Measurements from ENCODE around the gene ENPP1. TPM values are rescaled to one million over a fixed set of nuclear protein-coding genes. Genes with fewer than 3 reads are reported as not detected.

Gene ENPP1
- polyA plus RNA-seq, 1 of the 3 experiments (the other 2 are of a cell fraction) = not detected

DNA sequence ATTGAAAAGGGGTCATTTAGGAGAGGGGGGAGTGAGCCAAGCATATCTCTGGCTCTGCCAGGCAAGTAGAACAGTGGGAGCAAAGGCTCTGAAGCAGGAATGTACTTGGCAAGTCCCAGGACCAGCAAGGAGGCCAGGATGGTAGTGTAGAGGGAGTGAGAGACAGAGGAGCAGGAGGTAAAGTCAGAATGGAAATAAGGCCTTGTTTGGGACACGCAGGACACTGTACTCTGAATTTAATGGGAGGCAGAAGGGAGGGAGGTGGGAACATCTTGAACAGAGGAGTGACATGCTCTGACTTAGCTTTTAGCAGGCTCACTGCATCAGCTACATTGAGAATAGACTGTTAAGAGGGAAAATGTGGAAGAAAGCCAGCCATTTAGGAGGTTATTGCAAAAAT, 37.0 kb upstream of the ENPP1 start (continued):
- TF ChIP-seq, protein P1, sequence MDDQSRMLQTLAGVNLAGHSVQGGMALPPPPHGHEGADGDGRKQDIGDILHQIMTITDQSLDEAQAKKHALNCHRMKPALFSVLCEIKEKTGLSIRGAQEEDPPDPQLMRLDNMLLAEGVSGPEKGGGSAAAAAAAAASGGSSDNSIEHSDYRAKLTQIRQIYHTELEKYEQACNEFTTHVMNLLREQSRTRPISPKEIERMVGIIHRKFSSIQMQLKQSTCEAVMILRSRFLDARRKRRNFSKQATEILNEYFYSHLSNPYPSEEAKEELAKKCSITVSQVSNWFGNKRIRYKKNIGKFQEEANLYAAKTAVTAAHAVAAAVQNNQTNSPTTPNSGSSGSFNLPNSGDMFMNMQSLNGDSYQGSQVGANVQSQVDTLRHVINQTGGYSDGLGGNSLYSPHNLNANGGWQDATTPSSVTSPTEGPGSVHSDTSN (IDR thresholded peaks at IDR 0.05) = no peak
- TF ChIP-seq MXI1 (IDR thresholded peaks at IDR 0.05; ENCODE audit: low read depth, low read length) = no peak
- TF ChIP-seq TEAD4 (IDR thresholded peaks at IDR 0.05; ENCODE audit: borderline replicate concordance, insufficient read depth) = no peak

DNA sequence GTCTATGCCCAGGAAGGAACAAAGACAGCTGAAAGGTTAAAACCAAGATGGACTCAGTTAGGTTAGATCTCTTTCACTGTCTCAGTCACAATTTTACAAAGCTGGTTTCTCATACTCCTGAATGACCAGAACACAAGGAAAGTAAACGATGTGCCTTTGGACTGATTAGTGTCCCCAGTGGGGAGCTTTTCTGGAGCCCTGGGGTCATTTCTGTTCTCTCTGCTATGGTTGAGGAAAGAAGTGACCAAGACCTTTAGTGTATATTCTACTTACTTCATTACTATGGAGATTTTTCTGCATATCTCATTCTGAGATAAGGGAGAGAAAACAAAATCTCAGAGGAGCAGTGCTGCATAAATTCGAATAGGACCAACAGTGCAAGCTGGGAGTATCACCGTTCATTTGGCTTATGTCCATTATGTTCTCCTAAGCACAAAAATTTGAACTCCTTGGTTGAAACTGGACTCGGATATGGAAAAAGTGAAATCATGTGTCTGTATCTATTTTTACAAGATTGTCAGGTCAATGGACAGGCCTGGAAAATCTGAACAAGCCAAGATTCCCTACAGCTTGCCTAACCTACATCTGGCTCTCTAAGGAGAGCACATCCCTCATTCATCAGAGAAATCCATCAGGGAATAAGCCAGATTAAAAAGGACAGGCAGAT, 34.4 kb upstream of the ENPP1 start:
- ChIA-PET POLR2A (no interaction called here), CTCF (no interaction called here)
- no peaks in the 10 kb centered on the region for H3K9me3 ChIP-seq
- no peaks in the 10 kb centered on the region for H3K79me2 ChIP-seq (ENCODE audit: insufficient read depth)
- no peaks in the 10 kb centered on the region for H4K20me1 ChIP-seq (ENCODE audit: insufficient read depth)
- no peak for DNase-seq
- H3K9me2 ChIP-seq = no peaks in the 10 kb centered on the region
- no peaks in the 10 kb centered on the region for H3F3A ChIP-seq (replicated peaks; ENCODE audit: insufficient read depth)
- WGBS (ENCODE audit: low lambda C conversion rate) = 17% methylated on average over 4 of the region's 4 CpGs
- H3K27me3 ChIP-seq (ENCODE audit: insufficient read depth) = peaks cover 31% of the 10 kb centered on the region; the same call in 1 of the 2 replicates
- TF ChIP-seq SIN3A (IDR thresholded peaks at IDR 0.05; ENCODE audit: borderline replicate concordance, low read depth, low read length) (no peak), FOXM1 (IDR thresholded peaks at IDR 0.05; ENCODE audit: low read depth) (no peak), GATA2 (CRISPR knock-in tag; IDR thresholded peaks at IDR 0.05) (no peak), RCOR1 (IDR thresholded peaks at IDR 0.05; ENCODE audit: low read length) (no peak), YY1 (IDR thresholded peaks at IDR 0.05; ENCODE audit: low read depth) (no peak), NFIC (IDR thresholded peaks at IDR 0.05; ENCODE audit: borderline replicate concordance) (no peak), GABPA (IDR thresholded peaks at IDR 0.05; ENCODE audit: low read depth) (no peak), NRF1 (IDR thresholded peaks at IDR 0.05; ENCODE audit: low read depth, low read length) (no peak), EP300 (IDR thresholded peaks at IDR 0.05; ENCODE audit: borderline replicate concordance in 1 of 2, low read depth in 1 of 2, low read length in 1 of 2) (no peak), CHD2 (IDR thresholded peaks at IDR 0.05; ENCODE audit: low read length, partially characterized antibody) (no peak), JUND (IDR thresholded peaks at IDR 0.05) (no peak)
- TF ChIP-seq, protein P2, sequence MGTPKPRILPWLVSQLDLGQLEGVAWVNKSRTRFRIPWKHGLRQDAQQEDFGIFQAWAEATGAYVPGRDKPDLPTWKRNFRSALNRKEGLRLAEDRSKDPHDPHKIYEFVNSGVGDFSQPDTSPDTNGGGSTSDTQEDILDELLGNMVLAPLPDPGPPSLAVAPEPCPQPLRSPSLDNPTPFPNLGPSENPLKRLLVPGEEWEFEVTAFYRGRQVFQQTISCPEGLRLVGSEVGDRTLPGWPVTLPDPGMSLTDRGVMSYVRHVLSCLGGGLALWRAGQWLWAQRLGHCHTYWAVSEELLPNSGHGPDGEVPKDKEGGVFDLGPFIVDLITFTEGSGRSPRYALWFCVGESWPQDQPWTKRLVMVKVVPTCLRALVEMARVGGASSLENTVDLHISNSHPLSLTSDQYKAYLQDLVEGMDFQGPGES (IDR thresholded peaks at IDR 0.05; ENCODE audit: low read depth, low read length) = no peak
- TF ChIP-seq, protein P3, sequence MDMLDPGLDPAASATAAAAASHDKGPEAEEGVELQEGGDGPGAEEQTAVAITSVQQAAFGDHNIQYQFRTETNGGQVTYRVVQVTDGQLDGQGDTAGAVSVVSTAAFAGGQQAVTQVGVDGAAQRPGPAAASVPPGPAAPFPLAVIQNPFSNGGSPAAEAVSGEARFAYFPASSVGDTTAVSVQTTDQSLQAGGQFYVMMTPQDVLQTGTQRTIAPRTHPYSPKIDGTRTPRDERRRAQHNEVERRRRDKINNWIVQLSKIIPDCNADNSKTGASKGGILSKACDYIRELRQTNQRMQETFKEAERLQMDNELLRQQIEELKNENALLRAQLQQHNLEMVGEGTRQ (IDR thresholded peaks at IDR 0.05; ENCODE audit: borderline replicate concordance, low read depth, low read length) = no peak
- TF ChIP-seq, protein P1 (IDR thresholded peaks at IDR 0.05) = no peak
- TF ChIP-seq, protein P4, sequence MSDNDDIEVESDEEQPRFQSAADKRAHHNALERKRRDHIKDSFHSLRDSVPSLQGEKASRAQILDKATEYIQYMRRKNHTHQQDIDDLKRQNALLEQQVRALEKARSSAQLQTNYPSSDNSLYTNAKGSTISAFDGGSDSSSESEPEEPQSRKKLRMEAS (IDR thresholded peaks at IDR 0.05; ENCODE audit: low read depth) = no peak
- TF ChIP-seq, protein P5, sequence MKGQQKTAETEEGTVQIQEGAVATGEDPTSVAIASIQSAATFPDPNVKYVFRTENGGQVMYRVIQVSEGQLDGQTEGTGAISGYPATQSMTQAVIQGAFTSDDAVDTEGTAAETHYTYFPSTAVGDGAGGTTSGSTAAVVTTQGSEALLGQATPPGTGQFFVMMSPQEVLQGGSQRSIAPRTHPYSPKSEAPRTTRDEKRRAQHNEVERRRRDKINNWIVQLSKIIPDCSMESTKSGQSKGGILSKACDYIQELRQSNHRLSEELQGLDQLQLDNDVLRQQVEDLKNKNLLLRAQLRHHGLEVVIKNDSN (IDR thresholded peaks at IDR 0.05; ENCODE audit: borderline replicate concordance, low read depth) = no peak
- H2AFZ ChIP-seq (ENCODE audit: low read depth) = no peak overlapping the region
- no peak overlapping the region for H3K27ac ChIP-seq (ENCODE audit: low read depth in 2 of 2, low read length in 1 of 2)
- H3K4me1 ChIP-seq (ENCODE audit: control insufficient read depth in 1 of 2, insufficient read depth in 2 of 2, low read depth in 1 of 2, low read length in 1 of 2) = no peaks in the 10 kb centered on the region
- H3K9ac ChIP-seq = no peak overlapping the region
- H3K4me3 ChIP-seq (ENCODE audit: low read depth in 2 of 2, low read length in 1 of 2) = no peak overlapping the region
- no peaks in the 10 kb centered on the region for H3K36me3 ChIP-seq (replicated peaks in 1 of 2; ENCODE audit: control insufficient read depth in 1 of 2, insufficient read depth in 2 of 2, low read length in 1 of 2)
- no peak overlapping the region for H3K4me2 ChIP-seq

Data from SK-N-SH (cell line).